DND-41 (cell line): ENCODE measurements around the gene TMEM61.

Experiments used
- ATAC-seq: fragments of 200-7000 bp; cut with Tn5 transposase; 3 replicates; pipeline ENCODE4 v1.9.1; 2021; ENCODE audit warnings: low read depth; ENCODE audit not compliant: insufficient read depth
- DNase-seq: peaks from one replicate; pipeline ENCODE4 v3.0.0-alpha.2; 2020
- H2AFZ ChIP-seq: 2 replicates; pipeline ENCODE4 v1.6.0; 2012; ENCODE audit warnings: low read depth, low read length
- H3K27ac ChIP-seq: 2 replicates; pipeline ENCODE4 v1.5.1; 2012; ENCODE audit warnings: low read length, inconsistent platforms
- H3K27me3 ChIP-seq: fragments of 200-600 bp; sonication (generic); 2 replicates; pipeline ENCODE4 v1.6.0; 2012; ENCODE audit warnings: low read length, mild to moderate bottlenecking, inconsistent platforms; ENCODE audit not compliant: insufficient read depth, poor library complexity
- H3K36me3 ChIP-seq: 2 replicates; pipeline ENCODE4 v1.5.1; 2012; ENCODE audit warnings: low read length, inconsistent platforms; ENCODE audit not compliant: insufficient read depth
- H3K4me1 ChIP-seq: 2 replicates; pipeline ENCODE4 v1.5.1; 2012; ENCODE audit warnings: mild to moderate bottlenecking, low read length; ENCODE audit not compliant: insufficient read depth
- H3K4me2 ChIP-seq: 2 replicates; pipeline ENCODE4 v1.6.0; 2012; ENCODE audit warnings: mild to moderate bottlenecking, moderate library complexity, low read length, inconsistent platforms; ENCODE audit not compliant: insufficient read depth
- H3K4me3 ChIP-seq, 2 experiments: fragments of 200-600 bp in 1 of 2; shearing (Covaris generic) in 1 of 2; 2 replicates each; pipeline ENCODE4 v1.5.1; 2012 to 2016; ENCODE audit warnings: inconsistent platforms in 2 of 2, low read length in 2 of 2, mild to moderate bottlenecking in 2 of 2, low read depth in 1 of 2, moderate library complexity in 1 of 2
- H3K79me2 ChIP-seq: 2 replicates; pipeline ENCODE4 v1.6.0; 2012; ENCODE audit warnings: low read length, inconsistent platforms; ENCODE audit not compliant: insufficient read depth
- H3K9ac ChIP-seq: 2 replicates; pipeline ENCODE4 v1.6.0; 2012; ENCODE audit warnings: low read depth, mild to moderate bottlenecking, inconsistent platforms, low read length, moderate library complexity
- H3K9me3 ChIP-seq: 2 replicates; pipeline ENCODE4 v1.5.1; 2012; ENCODE audit warnings: low read length, moderate library complexity, mild to moderate bottlenecking, inconsistent platforms; ENCODE audit not compliant: insufficient read depth, severe bottlenecking
- H4K20me1 ChIP-seq: 2 replicates; pipeline ENCODE4 v1.6.0; 2012; ENCODE audit warnings: low read length; ENCODE audit not compliant: insufficient read depth
- EZH2 ChIP-seq: IDR thresholded peaks from 3 replicates; pipeline ENCODE4 v1.6.1; 2012; ENCODE audit warnings: borderline replicate concordance, low read depth, mild to moderate bottlenecking, moderate library complexity, low read length, inconsistent platforms; ENCODE audit not compliant: severe bottlenecking
- TF ChIP-seq, protein P1 (sequence below): IDR thresholded peaks from 2 replicates; pipeline ENCODE4 v1.5.1; 2012; ENCODE audit warnings: borderline replicate concordance, low read length, moderate library complexity, mild to moderate bottlenecking; ENCODE audit not compliant: poor library complexity, severe bottlenecking; ENCODE audit errors: extremely low read depth

TMEM61 gene

DNA sequence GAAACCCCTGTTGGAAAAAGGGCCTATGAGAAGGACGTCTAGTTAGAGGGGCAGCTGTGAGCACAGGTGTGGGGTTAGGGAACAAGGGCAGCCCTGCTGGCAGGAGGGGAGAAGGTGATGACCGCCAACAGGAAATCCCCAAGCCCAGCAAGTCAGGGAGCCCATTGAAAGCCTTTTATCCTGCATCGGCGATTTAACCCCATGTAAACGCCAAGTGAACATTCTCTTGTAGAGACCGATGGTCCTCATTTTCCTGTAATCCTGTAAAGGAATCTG, 17.2 kb downstream of the TMEM61 start:
- no peak overlapping the region for H3K4me2 ChIP-seq
- H3K36me3 ChIP-seq: no peaks in the 10 kb centered on the region
- no peak overlapping the region for H3K27ac ChIP-seq
- H4K20me1 ChIP-seq: no peaks in the 10 kb centered on the region
- H3K79me2 ChIP-seq: no peaks in the 10 kb centered on the region
- H2AFZ ChIP-seq: no peak overlapping the region
- TF ChIP-seq, protein P1, sequence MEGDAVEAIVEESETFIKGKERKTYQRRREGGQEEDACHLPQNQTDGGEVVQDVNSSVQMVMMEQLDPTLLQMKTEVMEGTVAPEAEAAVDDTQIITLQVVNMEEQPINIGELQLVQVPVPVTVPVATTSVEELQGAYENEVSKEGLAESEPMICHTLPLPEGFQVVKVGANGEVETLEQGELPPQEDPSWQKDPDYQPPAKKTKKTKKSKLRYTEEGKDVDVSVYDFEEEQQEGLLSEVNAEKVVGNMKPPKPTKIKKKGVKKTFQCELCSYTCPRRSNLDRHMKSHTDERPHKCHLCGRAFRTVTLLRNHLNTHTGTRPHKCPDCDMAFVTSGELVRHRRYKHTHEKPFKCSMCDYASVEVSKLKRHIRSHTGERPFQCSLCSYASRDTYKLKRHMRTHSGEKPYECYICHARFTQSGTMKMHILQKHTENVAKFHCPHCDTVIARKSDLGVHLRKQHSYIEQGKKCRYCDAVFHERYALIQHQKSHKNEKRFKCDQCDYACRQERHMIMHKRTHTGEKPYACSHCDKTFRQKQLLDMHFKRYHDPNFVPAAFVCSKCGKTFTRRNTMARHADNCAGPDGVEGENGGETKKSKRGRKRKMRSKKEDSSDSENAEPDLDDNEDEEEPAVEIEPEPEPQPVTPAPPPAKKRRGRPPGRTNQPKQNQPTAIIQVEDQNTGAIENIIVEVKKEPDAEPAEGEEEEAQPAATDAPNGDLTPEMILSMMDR: no peak
- TF ChIP-seq EZH2: no peak
- ATAC-seq (no peak), DNase-seq (no peak)
- no peak overlapping the region for H3K4me3 ChIP-seq
- no peaks in the 10 kb centered on the region for H3K4me1 ChIP-seq
- no peaks in the 10 kb centered on the region for H3K27me3 ChIP-seq
- H3K9ac ChIP-seq: no peak overlapping the region
- H3K9me3 ChIP-seq: no peaks in the 10 kb centered on the region

DNA sequence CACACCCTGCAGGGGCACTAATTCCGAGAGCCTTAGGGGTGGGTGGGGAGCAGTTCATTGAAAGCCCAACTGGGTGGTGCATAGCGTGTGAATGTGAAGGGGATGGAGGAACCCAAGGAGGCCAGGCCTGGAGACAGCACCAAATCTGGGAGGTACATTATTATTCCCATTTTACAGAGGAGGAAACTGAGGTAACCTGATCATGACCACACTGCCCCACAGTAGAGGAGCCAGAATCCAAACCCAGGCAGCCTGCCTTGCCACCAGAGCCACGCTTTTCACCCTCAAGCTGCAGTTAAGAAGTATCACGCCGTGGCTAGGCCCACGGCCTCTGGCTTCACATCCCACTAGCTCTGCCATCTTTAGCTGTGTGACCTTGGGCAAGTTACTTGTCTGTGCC, 17.7 kb downstream of the TMEM61 start:
- H3K27ac ChIP-seq: no peak overlapping the region
- DNase-seq (no peak), ATAC-seq (no peak)

DNA sequence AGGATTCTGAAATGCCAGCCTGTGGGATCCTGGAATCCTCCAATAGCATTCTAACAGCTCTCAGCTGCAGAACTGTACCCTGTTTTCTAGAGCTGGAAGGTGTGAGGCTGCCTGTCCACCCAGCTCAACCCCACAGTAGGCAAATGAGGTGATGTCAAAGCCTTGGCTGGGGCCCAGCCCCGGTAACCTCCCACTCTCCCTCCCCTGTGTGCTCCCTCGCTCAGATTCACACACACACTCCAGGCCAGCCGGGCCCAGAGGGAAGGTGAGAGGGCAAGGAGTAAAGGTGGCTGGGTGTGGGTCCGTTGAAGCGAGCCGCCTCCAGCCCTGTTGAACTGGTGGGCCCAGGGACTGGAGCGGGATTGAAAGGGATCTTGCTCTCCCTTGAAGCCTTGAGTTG, 18.2 kb downstream of the TMEM61 start, which contains the start of gene BSND:
Gene BSND, plus strand, starts transcription at position 257 of the 400 bp plus-strand sequence. CDS start 254 bp downstream, outside the sequence.
- H3K4me1 ChIP-seq: no peaks in the 10 kb centered on the region
- ATAC-seq: no peak
- H3K4me3 ChIP-seq: no peak within 1 kb of the TSS
- H3K9ac ChIP-seq: no peak within 1 kb of the TSS
- no peak for TF ChIP-seq EZH2
- TF ChIP-seq, protein P1: no peak
- H3K27ac ChIP-seq: no peak within 1 kb of the TSS
- no peak within 1 kb of the TSS for H2AFZ ChIP-seq
- no peaks in the 10 kb centered on the region for H3K9me3 ChIP-seq
- no peaks in the 10 kb centered on the region for H3K79me2 ChIP-seq
- no peak within 1 kb of the TSS for H3K4me2 ChIP-seq
- no peak for DNase-seq
- no peaks in the 10 kb centered on the region for H3K27me3 ChIP-seq
- no peaks in the 10 kb centered on the region for H4K20me1 ChIP-seq
- no peaks in the 10 kb centered on the region for H3K36me3 ChIP-seq

More for the DNA sequence above, 17.7 kb downstream of the TMEM61 start:
- no peaks in the 10 kb centered on the region for H3K9me3 ChIP-seq
- H3K4me3 ChIP-seq: no peak overlapping the region
- H3K27me3 ChIP-seq: no peaks in the 10 kb centered on the region
- no peak overlapping the region for H3K4me2 ChIP-seq
- H4K20me1 ChIP-seq: no peaks in the 10 kb centered on the region
- H3K36me3 ChIP-seq: no peaks in the 10 kb centered on the region
- no peaks in the 10 kb centered on the region for H3K4me1 ChIP-seq
- no peak overlapping the region for H3K9ac ChIP-seq
- no peaks in the 10 kb centered on the region for H3K79me2 ChIP-seq
- H2AFZ ChIP-seq: no peak overlapping the region
- TF ChIP-seq, protein P1: no peak
- no peak for TF ChIP-seq EZH2
